Activated naive CD4-positive, alpha-beta T cell treated with anti-CD3 and anti-CD28 coated beads, Interleukin-2, amount 50 U/mL, for 16 hours (primary cell): Measurements from ENCODE around the gene PPP1CC.
"Not testable (repeated sequence)": the region's sequence is repeated elsewhere in the genome, so short reads cannot be mapped to it uniquely, and the experiment has no call there.

Source experiments
- DNase-seq: peaks from one replicate; pipeline ENCODE4 v3.0.0-alpha.2; 2020

The PPP1CC gene

DNA sequence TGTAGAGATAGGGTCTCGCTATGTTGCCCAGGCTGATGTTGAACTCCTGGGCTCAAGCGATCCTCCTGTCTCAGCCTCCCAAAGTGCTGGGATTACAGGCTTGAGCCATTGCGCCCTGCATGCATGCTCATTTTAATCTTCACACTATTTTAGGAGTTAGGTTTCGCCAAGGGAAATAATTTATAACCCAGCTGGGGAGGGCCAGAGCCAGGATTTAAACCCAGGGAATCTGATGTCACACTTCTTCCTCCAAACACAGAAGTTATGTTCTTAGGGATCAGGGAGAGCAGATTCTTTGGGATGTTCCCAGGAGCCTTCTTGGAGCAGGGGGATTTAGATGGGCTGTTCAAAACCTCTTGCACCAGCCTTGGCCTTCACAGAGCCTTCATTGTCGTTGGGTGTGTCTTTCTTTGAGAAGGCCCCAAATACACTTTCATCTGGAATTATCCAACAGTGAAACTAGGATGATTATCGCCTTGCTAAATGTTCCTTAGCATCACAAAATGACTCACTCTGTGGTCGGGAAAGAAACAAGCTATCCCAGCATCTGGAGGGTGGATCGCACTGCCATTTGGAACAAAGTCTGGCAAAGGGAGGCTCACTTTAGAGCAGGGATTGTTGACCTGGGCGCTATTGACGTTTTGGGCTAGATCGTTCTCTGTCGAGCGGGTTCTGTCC is 8.2 kb upstream of the PPP1CC start:
- no peak for DNase-seq

DNA sequence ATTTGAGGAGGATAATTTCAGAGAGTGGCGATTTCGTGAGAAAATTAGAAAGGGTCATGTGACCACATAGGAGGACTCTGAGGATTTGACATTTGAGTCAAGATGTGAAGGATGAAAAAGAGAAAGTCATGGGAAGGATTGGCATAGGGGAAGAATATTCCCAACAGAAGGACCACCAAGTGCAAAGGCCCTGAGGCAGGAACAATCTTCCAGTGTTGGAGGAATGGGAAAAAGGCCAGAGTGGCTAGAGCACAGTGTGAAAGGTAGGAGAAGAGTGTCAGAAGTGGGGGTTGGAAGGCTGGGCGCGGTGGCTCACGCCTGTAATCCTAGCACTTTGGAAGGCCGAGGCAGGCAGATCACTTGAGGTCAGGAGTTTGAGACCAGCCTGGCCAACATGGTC is 3.9 kb upstream of the PPP1CC start:
- DNase-seq, result no peak

DNA sequence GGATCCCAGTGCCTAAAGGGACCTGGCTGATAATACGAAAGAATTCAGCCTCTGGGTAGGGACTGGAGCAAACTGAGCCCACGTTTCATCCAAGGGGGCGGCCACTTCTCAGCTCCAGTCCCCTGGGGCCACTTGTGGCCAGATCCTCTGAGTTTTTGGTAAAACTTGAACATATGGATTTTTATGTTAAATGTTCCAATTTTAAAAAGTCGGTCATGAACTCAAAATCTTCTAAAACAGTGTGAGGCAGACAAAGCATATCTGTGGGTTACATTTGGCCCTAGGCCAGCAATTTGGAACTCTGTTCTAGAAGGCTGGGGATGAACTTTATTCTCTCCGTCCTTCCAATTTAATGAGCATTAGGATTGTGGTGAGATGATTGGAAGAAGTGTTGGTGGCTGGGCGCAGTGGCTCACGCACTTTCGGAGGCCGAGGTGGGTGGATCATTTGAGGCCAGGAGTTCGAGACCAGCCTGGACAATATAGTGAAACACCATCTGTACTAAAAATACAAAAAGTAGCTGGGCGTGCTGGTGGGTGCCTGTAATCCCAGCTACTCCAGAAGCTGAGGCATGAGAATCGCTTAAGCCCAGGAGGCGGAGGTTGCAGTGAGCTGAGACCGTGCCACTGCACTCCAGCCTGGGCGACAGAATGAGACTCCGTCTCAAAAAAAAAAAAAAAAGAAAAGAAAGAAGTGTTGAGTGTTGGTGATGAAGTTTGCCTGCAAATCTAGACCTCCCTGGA is 3.0 kb upstream of the PPP1CC start:
- no peak for DNase-seq

DNA sequence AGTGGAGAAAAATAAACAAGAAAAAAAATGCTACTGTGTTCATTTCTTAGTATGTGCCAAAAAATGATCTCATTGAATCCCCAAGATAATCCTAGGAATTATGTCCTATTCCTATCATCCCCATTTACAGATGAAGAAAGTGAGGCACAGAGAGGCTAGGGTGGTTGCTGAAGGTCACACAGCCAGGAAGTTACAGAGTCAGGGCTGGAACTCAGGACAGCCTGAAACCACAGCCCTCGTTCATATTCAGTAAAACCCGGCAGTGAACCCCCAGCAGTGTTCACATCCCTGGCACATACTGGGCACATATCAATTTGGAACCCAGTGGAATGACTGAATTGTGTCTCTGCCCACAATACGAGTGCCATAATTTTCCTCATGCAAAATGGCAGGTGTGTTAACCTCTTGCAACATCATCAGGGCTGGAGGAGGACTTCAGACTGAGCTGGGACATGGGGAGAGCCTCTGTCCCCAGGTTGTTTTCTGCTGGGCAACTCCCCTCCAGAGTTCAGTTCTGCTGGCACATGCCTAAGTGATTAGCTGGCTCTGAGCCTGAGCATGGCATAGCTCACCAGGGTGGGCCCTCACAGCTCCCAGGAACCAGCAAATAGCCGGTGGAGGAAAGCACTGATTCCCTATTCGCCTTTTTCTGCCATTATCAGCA is 2.0 kb upstream of the PPP1CC start:
- DNase-seq, result no peak

DNA sequence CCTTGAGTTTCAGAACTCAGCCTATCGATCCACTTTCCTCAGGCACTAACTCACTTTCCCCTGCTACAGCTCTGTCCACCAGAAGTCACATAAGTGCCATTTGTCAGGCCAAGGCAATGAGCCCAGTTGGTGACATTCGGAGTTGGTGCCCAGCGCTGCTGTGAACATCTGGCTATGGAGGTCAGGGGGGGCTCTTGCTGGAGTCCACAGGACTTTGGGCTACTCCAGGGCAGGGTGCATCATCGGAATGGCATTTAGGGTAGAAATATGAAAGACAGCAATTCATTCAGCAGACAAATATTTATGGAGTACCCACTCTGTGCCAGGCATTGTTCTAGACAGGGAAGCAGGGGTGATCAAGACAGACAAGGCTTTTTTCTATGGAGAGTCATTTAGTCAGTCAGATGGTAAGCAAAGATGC is 1.5 kb upstream of the PPP1CC start:
- DNase-seq, result no peak

DNA sequence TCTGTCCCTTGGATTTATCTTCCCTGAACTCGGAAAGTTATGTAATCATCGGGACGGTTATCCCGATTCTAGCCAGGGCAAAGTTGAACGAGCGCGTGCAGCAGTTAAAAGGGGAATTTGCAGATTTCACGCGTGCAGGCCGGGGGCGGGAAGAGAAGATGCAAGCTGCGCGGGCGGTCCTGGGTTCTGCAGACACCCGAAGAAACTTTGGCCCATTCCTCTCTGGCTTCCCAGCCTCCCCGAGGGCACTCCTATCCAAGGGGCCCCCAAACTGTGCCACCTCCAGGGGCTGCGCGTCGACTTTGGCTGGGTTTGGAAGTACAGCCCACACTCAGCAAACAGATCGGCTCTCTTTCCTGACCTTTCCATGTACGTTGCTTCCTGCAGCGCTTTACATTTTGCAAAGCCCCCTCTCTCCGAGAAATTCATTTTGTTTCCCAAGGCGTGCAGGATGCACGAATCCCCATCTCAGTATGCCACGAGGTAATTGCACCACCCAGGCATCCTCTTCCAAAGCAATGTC is 941 bp upstream of the PPP1CC start:
- no peak for DNase-seq

DNA sequence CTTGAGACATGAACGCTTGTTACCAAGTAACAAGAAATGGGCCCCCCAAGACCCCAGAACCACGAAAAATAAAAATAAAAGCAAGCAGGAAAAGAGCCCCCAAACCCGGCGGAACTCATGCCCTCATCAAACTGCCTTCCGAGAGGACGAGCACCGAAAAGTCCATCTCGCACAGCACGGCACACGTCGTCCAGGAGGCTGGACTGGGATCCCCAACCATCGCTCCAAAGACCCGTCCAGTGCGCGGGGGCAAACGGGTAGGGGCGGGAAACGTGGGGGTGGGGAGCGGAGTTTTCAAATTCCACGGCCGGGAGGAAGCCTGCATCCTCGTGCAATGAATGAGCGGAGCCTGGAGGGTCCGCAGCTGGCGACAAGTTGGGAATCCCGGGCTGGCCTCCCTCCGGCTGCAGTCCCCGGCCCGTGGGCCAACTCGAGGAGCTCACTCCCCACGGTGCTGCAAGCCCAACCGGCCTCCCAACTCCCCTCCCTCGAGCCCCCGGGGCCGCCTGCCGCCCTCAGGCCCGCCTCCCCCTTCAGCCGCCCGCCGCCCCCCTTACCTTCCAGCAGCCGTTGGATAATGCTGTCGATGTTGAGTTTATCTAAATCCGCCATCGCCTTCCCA is 484 bp downstream of the PPP1CC start:
- no peak for DNase-seq

DNA sequence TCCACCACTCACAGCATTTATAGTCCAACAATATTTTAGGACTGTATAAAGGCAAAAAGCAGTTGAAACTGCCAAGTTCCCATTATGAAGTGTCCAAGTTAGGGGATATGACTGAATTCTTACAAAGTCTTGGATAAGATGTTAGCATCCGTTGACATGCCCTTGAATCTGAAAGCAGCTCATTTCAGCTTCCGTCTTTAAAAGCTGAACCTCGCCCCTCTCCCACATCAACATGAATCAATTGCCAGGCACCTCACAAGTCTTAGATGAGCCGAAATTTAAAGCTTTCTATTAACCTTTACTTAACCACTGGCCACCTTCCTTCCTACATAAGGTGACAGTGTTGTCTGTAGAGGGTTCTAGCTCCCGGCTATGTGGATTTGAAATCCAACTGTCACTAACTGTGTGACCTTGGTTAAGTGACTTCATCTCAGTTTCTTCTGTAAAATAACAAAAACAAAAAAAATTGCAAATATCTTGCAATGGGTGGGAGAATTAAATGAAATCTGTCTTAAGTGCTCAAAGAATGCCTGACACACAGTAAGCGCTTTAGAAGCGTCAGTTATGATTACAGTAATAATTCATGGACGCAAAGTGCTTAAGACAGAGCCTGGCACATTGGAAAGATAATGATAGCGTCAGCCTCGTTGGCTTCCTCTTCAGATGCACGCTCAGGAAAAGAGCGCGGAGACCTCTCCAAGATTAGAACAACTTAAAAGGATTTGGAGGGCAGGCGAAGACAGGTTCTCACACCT is 1.2 kb downstream of the PPP1CC start:
- no peak for DNase-seq

DNA sequence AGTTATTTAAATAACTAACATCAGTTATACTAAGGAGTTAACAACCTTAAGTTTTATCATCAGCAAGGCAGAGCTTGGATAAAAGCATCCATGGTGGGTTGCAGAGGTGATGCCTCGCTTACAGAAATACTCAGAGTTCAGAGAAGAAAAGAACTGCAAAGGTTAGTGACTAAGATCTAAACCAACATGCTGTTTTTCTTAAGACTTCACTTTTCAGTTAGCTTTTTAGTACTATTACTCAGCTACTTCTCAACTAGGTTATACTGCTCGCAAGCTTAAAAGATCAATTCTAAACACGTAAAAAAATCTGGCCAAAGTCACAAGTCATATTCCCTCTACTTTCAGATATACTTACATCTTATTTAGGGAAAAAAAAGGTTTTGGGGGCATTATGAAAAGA is 2.8 kb downstream of the PPP1CC start:
- DNase-seq, result no peak

DNA sequence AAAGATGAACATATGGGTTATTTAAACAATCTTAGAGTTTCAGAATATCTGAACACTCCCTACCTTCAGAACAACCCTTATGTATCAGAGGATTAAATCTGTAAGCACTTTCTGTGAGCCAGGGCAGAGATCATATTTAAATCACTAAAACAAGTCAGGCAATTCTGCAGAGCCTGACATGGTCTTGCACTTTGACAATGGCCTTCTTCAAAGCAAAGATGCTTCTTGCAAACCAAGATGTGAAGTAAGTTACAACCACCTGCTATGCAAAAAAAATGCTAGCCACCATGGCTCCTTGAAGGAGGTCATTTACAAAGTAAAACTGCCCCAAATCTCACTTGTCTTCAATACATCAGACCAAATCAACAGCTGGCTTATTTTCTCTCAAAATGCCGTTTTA is 3.2 kb downstream of the PPP1CC start:
- no peak for DNase-seq

DNA sequence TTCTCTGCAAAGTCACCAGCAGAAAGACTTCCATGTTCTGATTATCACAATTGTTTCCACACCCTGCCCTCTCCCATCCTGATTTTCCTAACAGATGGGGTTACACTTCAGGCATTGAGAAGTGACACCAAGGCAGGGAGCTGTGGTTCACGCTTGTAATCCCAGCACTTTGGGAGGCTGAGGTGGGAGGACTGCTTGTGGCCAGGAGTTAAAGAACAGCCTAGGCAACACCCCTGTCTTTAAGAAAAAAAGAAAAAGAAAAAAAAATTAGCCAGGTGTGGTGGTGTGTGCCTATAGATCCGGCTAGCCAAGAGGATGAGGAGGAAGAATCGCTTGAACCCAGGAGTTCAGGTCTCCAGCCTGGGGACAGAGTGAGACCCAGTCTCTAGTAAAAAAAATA is 5.2 kb downstream of the PPP1CC start:
- no peak for DNase-seq

DNA sequence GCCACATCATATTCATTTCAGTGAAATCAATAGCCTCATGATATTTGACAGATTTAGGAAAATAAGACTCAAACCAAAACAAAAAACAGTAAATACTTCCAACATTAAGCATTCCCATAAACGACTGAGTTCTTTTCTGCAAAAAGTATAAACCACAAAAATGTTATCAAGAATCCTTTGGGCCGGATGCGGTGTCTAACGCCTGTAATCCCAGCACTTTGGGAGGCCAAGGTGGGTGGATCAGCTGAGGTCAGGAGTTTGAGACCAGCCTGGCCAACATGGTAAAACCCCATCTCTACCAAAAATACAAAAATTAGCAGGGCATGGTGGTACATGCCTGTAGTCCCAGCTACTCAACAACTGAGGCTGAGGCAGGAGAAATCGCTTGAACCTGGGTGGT is 5.7 kb downstream of the PPP1CC start:
- DNase-seq, result not testable (repeated sequence)

DNA sequence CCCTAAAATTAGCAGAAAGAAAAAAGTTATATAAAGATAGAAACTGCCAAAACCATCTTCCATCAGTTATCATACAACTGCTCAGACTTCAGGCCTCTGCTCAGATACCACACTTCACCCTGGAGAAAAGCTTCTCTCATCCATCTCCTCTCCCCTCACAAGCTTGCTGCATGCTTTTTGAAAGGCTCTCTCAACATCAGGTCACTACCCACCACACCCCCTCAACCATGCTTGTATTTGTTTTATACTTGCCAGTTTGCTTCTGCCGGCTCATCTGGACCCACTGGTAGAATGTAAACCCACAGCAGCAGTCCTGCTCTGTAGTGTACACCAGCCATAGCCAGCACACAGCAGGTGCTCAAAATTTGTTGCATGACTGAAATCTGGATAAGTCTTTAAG is 8.8 kb downstream of the PPP1CC start:
- no peak for DNase-seq

DNA sequence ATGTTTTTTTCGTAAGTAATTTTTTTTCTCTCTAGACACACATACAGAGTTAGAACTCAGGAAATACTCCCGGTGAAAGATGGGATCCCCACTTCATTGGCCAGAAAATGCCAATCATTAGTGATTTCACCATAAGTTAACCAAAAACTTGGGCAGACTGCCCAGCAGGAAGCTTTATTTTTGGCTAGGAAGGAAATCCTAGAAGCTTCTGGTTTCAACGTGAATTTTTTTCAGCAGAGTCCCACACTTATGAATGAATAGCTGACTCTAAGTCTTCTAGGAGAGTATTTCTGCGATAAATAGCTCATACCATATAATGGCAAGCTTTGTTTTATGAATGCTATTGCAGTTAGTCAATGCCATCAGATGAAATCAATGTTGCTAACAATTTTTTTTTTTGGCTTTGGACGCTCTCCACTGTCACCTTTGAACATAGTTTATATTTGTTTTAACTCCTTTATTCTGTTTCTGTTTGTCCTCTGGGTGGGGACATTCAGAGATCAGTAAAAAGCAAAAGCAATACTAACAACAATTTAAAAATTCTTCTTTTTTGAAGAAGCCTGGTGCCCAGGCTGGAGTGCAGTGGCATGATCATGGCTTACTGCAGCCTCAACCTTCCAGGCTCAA is 9.5 kb downstream of the PPP1CC start:
- DNase-seq, result no peak

DNA sequence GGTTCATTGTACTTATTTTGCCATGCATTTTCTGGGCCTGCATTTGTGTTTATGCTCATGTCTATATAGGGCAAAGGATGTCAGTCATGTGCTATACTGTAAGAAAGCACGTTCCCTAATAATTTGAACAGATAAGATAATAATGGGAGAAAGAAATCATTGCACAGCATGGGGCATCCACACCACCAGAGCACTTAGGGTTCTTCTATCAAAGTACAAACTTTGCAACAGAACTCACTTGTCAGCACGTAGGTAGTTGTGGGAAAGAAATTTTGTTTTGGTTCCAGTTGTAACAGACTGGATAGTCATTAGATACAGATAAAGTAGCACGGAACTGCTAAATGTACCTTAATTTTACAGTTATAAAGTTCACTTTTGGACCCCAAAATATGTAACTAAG is 10.1 kb downstream of the PPP1CC start:
- no peak for DNase-seq

DNA sequence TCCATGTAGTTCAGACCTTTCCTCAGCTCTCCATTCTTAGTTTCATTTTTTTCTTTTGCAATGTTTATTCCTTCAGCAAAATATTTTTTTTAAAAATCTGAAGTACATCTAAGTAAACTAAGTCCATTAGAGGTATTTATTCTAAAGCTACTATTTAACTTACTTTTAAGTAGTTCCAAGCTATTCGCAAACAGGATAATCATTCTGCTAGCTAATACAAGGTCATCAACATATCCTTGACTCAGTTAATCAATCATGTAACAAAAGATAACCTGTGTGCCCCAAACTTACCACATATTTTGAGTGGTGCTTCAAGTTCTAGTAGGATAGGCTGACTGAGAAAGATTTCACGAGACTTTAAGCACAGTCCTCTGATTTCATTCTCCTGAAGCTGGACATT is 11.2 kb downstream of the PPP1CC start:
- no peak for DNase-seq

DNA sequence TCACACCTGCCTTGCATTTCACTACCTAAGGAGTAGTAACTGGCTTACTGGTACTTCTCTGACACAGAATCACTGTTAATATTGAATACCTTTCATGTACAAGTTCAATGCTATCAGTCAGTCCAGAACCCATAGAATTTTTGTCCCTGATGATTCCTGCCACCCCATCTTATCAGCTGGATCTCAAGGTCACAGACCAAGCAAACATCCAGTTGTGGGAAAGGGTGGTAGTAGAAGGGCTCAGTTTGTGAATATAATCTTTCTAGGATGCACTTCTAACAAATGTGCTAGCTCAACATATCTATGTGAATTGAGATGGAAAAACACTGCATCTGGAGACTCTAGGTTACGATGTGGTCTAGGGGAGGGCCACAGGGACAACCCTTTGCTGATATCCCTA is 14.1 kb downstream of the PPP1CC start:
- no peak for DNase-seq

DNA sequence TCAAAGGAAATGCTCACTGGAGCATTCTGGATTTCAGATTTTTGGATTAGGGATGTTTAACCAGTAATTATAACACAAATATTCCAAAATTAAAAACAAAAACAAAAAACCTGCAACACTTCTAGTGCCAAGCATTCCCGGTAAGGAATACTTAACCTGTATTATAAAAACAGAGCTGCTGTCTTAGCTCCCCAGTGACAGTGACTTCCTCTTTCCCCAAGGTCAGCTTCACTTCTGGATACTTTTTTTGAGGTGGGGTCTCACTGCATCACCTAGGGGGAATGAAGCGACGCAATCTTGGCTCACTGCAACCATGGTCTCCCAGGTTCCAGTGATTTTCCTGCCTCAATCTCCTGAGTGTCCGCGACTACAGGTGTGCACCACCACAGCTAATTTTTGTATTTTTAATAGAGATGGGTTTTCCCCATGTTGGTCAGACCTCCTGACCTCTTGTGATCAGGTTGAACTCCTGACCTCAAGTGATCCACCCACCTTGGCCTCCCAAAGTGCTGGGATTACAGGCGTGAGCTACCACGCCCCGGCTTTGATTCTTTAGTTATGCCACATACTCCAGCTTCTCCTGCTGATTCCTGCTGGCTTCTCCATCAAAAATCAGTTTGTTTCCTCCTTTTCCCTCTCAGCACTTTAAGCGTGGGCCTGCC is 15.9 kb downstream of the PPP1CC start:
- DNase-seq, result no peak

DNA sequence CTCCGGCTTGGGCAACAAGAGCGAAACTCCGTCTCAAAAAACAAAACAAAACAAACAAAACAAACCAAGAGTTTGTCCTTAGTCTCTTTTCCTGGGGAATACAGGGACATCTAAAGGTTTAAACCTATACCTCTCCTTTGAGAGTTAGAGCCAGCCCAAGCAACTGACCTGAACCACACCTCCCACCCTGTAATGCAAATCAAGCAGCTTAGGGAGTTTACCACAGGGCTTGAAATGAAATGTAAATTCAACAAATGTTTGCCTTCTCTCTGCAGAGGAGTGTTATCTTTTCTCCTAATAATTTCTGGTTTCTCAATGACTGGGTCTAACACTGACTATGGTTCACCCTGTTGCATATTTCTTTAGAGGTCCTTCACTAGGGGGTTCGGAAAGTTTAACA is 16.7 kb downstream of the PPP1CC start:
- no peak for DNase-seq

DNA sequence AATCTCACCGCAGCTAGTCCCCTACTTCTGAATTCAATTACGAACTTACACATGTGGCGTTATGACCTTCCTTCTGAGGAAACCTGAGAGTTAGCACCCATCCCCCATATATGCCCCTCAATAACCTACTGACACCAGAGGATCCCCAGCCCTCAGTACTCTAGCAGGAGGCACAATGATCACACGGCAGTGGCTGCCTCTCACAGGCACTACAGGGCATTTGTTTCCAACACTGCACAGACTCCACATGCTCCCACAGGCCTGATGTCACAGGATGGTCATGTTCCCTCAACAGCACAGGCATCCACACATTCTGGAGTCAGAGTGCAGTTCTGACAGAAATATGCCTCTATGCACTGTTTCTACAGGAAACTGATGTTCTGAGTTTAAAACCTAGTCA is 17.4 kb downstream of the PPP1CC start:
- no peak for DNase-seq

DNA sequence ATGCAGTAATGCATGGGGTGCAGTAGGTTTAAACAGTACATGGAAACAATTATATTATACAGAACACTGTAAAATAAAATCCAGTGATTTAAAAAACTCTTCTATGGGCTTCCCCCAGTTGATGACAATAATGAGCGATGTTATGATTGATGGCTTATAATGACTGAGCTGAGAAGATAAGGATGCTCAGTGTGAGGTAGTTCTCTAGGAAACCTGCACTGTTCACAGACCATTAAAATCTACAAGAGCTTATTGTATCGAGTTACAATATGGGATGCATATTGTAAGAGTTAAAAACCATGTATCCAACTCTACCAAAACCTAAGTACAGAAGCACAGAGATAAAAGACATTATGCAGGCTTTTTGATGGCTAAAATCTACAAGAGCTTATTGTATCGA is 19.8 kb downstream of the PPP1CC start:
- DNase-seq, result not testable (repeated sequence)

DNA sequence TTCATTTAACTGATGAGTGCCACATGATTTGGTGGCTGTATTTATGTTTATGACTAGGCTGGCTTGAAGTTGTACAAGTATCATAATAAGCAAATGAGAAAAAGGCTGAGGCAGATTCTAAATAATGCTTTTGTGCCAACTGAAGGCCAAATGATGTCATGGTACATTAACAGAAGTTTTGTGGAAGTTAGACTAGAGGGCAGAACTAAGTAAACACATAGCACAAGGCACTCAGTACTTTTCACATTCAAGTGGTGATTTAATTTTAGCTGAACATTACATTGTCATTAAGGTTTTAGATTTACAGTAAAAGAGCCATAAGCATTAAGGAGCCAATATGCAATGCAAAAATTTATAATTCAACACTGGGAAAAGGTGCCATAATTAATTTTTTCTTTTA is 21.1 kb downstream of the PPP1CC start:
- no peak for DNase-seq
